CD4-positive, alpha-beta T cell treated with Interleukin-15 for 1 hour (primary cell): ENCODE measurements around the gene CAND1.

Experiments used
- DNase-seq: peaks from one replicate; pipeline ENCODE4 v3.0.0-alpha.2; 2020

The CAND1 gene

GRCh38 chr12:67268896-67269632 lies at the start of gene CAND1:
Gene CAND1 (plus strand): TSS chr12:67269358. CDS start chr12:67269718, 360 bp downstream.
- DNase-seq, result peak; percentile 98

- DNase-seq, result no peak
Observed at GRCh38 chr12:67220065-67220464, 49.1 kb upstream of the CAND1 start.

GRCh38 chr12:67222302-67222701 lies 46.9 kb upstream of the CAND1 start:
- DNase-seq, result no peak

GRCh38 chr12:67223225-67223624 lies 45.9 kb upstream of the CAND1 start:
- no peak for DNase-seq

- DNase-seq, result no peak
Observed at GRCh38 chr12:67237231-67237630, 31.9 kb upstream of the CAND1 start.

GRCh38 chr12:67239061-67239460 lies 30.1 kb upstream of the CAND1 start:
- no peak for DNase-seq

GRCh38 chr12:67241482-67241881 lies 27.7 kb upstream of the CAND1 start:
- DNase-seq, result no peak

- DNase-seq, result no peak
Observed at GRCh38 chr12:67243260-67243659, 25.9 kb upstream of the CAND1 start.

- no peak for DNase-seq
Observed at GRCh38 chr12:67245571-67245970, 23.6 kb upstream of the CAND1 start.

GRCh38 chr12:67251012-67251411 lies 18.1 kb upstream of the CAND1 start:
- no peak for DNase-seq

GRCh38 chr12:67254372-67255026 lies 14.7 kb upstream of the CAND1 start:
- no peak for DNase-seq

GRCh38 chr12:67256649-67257048 lies 12.5 kb upstream of the CAND1 start:
- no peak for DNase-seq

- no peak for DNase-seq
Observed at GRCh38 chr12:67263471-67263870, 5.7 kb upstream of the CAND1 start.

GRCh38 chr12:67268335-67268895 lies 743 bp upstream of the CAND1 start:
- peak; percentile 94 for DNase-seq

GRCh38 chr12:67269633-67270573 lies 745 bp downstream of the CAND1 start:
- peak; percentile 41 for DNase-seq

GRCh38 chr12:67270622-67271021 lies 1.5 kb downstream of the CAND1 start:
- no peak for DNase-seq

- DNase-seq, result no peak
Observed at GRCh38 chr12:67271976-67272375, 2.8 kb downstream of the CAND1 start.

- DNase-seq, result no peak
Observed at GRCh38 chr12:67274186-67274585, 5.0 kb downstream of the CAND1 start.

GRCh38 chr12:67275380-67275913 lies 6.3 kb downstream of the CAND1 start:
- no peak for DNase-seq

GRCh38 chr12:67276421-67276820 lies 7.3 kb downstream of the CAND1 start:
- DNase-seq, result no peak

GRCh38 chr12:67279637-67280036 lies 10.5 kb downstream of the CAND1 start:
- DNase-seq, result no peak

GRCh38 chr12:67280088-67280487 lies 10.9 kb downstream of the CAND1 start:
- no peak for DNase-seq

- no peak for DNase-seq
Observed at GRCh38 chr12:67280572-67280971, 11.4 kb downstream of the CAND1 start.
